K562 (cell line): ENCODE results near the gene SLC12A3. TPM values are rescaled to one million over a fixed set of nuclear protein-coding genes. Genes with fewer than 3 reads are reported as not detected.

Experiments
- USF2 ChIP-seq: sonication (generic); formaldehyde crosslinking; IDR thresholded peaks from 2 replicates; pipeline ENCODE4 v1.5.0; 2020; ENCODE audit warnings: missing genetic modification reagents
- ZNF592 ChIP-seq: fragments of 450-650 bp; IDR thresholded peaks from 2 replicates; pipeline ENCODE4 v1.6.1; 2017; ENCODE audit warnings: antibody characterized with exemption, mild to moderate bottlenecking
- polyA plus RNA-seq, 8 experiments: library from polyadenylated mRNA; depleted of rRNA in 4 of 8; stranded (reverse) in 5 of 8; unstranded in 3 of 8; fragments of >200 nt; fragmentation: Nextera tagmentation in 2 of 8; fragmentation: Illumina TruSeq in 1 of 8; extraction: Ambion mirVana in 2 of 8; extraction: Trizol in 1 of 8; gene quantifications; 2 replicates each; pipeline versions ENCODE4 v1.2.1 to v1.2.3, GENCODE V29; 2011 to 2014; ENCODE audit warnings: inconsistent platforms in 1 of 8, missing spikeins in 1 of 8
- total RNA-seq, 7 experiments: library from RNA; depleted of rRNA in 6 of 7; stranded (reverse); fragments of >200 nt in 6 of 7; fragmentation: Illumina TruSeq in 2 of 7; extraction: Trizol in 2 of 7; gene quantifications; 2 replicates each; pipeline versions ENCODE4 v1.2.1 to v1.2.3, GENCODE V29; 2011 to 2021; ENCODE audit warnings: low replicate concordance in 1 of 7
- TF ChIP-seq, protein P1 (sequence below), 2 experiments: fragments of 450-650 bp; conservative IDR thresholded peaks; 2 replicates each; pipeline ENCODE4 v1.6.1; 2017; ENCODE audit warnings: mild to moderate bottlenecking in 2 of 2, moderate library complexity in 2 of 2
- TF ChIP-seq, protein P2 (sequence below), 2 experiments: fragments of 450-650 bp in 1 of 2; sonication (generic) in 1 of 2; formaldehyde crosslinking in 1 of 2; IDR thresholded peaks; 2 replicates each; pipeline versions ENCODE4 v1.7.1 to v1.9.0; 2016 to 2022; ENCODE audit warnings: inconsistent platforms in 1 of 2, mild to moderate bottlenecking in 1 of 2, missing genetic modification reagents in 1 of 2

SLC12A3 gene
- total and polyA plus RNA-seq, 9 of the 15 experiments (the other 6 are each of a cell fraction or from before 2014, with no cell fraction given) = not detected

- TF ChIP-seq ZNF592 = no peak
- TF ChIP-seq, protein P1, sequence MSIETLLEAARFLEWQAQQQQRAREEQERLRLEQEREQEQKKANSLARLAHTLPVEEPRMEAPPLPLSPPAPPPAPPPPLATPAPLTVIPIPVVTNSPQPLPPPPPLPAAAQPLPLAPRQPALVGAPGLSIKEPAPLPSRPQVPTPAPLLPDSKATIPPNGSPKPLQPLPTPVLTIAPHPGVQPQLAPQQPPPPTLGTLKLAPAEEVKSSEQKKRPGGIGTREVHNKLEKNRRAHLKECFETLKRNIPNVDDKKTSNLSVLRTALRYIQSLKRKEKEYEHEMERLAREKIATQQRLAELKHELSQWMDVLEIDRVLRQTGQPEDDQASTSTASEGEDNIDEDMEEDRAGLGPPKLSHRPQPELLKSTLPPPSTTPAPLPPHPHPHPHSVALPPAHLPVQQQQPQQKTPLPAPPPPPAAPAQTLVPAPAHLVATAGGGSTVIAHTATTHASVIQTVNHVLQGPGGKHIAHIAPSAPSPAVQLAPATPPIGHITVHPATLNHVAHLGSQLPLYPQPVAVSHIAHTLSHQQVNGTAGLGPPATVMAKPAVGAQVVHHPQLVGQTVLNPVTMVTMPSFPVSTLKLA (conservative IDR thresholded peaks at IDR 0.05) = peak; percentile 99
- peak; percentile 91 for TF ChIP-seq USF2
- TF ChIP-seq, protein P2, sequence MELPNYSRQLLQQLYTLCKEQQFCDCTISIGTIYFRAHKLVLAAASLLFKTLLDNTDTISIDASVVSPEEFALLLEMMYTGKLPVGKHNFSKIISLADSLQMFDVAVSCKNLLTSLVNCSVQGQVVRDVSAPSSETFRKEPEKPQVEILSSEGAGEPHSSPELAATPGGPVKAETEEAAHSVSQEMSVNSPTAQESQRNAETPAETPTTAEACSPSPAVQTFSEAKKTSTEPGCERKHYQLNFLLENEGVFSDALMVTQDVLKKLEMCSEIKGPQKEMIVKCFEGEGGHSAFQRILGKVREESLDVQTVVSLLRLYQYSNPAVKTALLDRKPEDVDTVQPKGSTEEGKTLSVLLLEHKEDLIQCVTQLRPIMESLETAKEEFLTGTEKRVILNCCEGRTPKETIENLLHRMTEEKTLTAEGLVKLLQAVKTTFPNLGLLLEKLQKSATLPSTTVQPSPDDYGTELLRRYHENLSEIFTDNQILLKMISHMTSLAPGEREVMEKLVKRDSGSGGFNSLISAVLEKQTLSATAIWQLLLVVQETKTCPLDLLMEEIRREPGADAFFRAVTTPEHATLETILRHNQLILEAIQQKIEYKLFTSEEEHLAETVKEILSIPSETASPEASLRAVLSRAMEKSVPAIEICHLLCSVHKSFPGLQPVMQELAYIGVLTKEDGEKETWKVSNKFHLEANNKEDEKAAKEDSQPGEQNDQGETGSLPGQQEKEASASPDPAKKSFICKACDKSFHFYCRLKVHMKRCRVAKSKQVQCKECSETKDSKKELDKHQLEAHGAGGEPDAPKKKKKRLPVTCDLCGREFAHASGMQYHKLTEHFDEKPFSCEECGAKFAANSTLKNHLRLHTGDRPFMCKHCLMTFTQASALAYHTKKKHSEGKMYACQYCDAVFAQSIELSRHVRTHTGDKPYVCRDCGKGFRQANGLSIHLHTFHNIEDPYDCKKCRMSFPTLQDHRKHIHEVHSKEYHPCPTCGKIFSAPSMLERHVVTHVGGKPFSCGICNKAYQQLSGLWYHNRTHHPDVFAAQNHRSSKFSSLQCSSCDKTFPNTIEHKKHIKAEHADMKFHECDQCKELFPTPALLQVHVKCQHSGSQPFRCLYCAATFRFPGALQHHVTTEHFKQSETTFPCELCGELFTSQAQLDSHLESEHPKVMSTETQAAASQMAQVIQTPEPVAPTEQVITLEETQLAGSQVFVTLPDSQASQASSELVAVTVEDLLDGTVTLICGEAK (IDR thresholded peaks at IDR 0.05) = 0 out of 2 replicates have a peak, but pooled peaks have one; percentile 23
- TF ChIP-seq, protein P2 (CRISPR knock-in tag; IDR thresholded peaks at IDR 0.05) = no peak
These were observed 68.0 kb downstream of the SLC12A3 start (continued) for GRCh38 chr16:56932721-56933619.
